ENCODE measurements around the gene CCR4.

The CCR4 gene

DNA sequence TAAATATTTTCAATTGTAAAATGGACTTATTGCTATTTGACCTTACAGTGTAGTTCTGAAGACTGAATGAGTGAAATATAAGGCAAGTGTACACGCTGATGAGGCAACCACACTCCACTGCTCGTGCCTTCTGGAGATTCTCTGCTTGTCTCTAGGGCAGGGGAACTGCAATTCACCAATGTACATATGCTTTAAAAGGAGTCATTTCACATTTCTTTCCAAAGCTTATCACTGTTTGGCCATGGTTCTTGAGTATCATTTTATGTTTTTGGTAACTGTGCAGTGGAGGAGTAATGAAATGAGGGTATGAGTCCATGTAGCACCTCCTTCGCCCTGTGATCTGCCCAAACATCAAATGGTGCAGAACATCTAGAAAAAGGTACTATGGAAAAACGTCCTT is 43.7 kb downstream of the CCR4 start:
- DNase-seq (ENCODE audit: low spot score) = no peak
- TF ChIP-seq, protein P1, sequence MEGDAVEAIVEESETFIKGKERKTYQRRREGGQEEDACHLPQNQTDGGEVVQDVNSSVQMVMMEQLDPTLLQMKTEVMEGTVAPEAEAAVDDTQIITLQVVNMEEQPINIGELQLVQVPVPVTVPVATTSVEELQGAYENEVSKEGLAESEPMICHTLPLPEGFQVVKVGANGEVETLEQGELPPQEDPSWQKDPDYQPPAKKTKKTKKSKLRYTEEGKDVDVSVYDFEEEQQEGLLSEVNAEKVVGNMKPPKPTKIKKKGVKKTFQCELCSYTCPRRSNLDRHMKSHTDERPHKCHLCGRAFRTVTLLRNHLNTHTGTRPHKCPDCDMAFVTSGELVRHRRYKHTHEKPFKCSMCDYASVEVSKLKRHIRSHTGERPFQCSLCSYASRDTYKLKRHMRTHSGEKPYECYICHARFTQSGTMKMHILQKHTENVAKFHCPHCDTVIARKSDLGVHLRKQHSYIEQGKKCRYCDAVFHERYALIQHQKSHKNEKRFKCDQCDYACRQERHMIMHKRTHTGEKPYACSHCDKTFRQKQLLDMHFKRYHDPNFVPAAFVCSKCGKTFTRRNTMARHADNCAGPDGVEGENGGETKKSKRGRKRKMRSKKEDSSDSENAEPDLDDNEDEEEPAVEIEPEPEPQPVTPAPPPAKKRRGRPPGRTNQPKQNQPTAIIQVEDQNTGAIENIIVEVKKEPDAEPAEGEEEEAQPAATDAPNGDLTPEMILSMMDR (conservative IDR thresholded peaks at IDR 0.05; ENCODE audit: low read depth) = no peak
- POLR2A ChIA-PET (ENCODE audit: low non-redundant PET) = no interaction called here
- H3K27ac ChIP-seq = no peak overlapping the region
- CTCF ChIA-PET = no interaction called here

- no peak for DNase-seq (ENCODE audit: low spot score)
- H3K27ac ChIP-seq = no peak overlapping the region
- ChIA-PET CTCF (no interaction called here), POLR2A (ENCODE audit: low non-redundant PET) (no interaction called here)
- TF ChIP-seq, protein P1 (conservative IDR thresholded peaks at IDR 0.05; ENCODE audit: low read depth) = no peak
Observed at GRCh38 chr3:32996048-32996754, 44.8 kb downstream of the CCR4 start.

- H3K27ac ChIP-seq = no peak overlapping the region
- POLR2A ChIA-PET (ENCODE audit: low non-redundant PET) = no interaction called here
- CTCF ChIA-PET = no interaction called here
Observed at GRCh38 chr3:32996755-32997091, 45.3 kb downstream of the CCR4 start.

GRCh38 chr3:32998631-32999451 is 47.4 kb downstream of the CCR4 start:
- ChIA-PET CTCF (no interaction called here), POLR2A (ENCODE audit: low non-redundant PET) (no interaction called here)
- no peak for DNase-seq (ENCODE audit: low spot score)
- TF ChIP-seq, protein P1 (conservative IDR thresholded peaks at IDR 0.05; ENCODE audit: low read depth) = no peak
- H3K27ac ChIP-seq = no peak overlapping the region

More at GRCh38 chr3:32996755-32997091, 45.3 kb downstream of the CCR4 start:
- TF ChIP-seq, protein P1 (conservative IDR thresholded peaks at IDR 0.05; ENCODE audit: low read depth) = no peak
- DNase-seq (ENCODE audit: low spot score) = no peak

GRCh38 chr3:33000691-33001385 is 49.4 kb downstream of the CCR4 start:
- H3K27ac ChIP-seq = no peak overlapping the region
- ChIA-PET CTCF (no interaction called here), POLR2A (ENCODE audit: low non-redundant PET) (no interaction called here)
- no peak for DNase-seq (ENCODE audit: low spot score)
- TF ChIP-seq, protein P1 (conservative IDR thresholded peaks at IDR 0.05; ENCODE audit: low read depth) = no peak

GRCh38 chr3:33001889-33002288 is 50.4 kb downstream of the CCR4 start:
- POLR2A ChIA-PET (ENCODE audit: low non-redundant PET) = no interaction called here
- DNase-seq (ENCODE audit: low spot score) = no peak
- TF ChIP-seq, protein P1 (conservative IDR thresholded peaks at IDR 0.05; ENCODE audit: low read depth) = no peak
- no peak overlapping the region for H3K27ac ChIP-seq
- CTCF ChIA-PET = interaction anchor here (0.6 kb wide), 1 partner anchor 181 kb away, joined by 3 read pairs; no protein-coding TSS in a partner anchor

Measured in RWPE1 (cell line).